ENCODE data around the gene TMEM271. TPM values are rescaled to one million over a fixed set of nuclear protein-coding genes. Genes with fewer than 3 reads are reported as not detected.
A peak's percentile ranks its signal among the peaks of the same experiment; 100 is the strongest.

Gene TMEM271
- total and polyA plus RNA-seq, 4 experiments from 2014 or later, result not detected

DNA sequence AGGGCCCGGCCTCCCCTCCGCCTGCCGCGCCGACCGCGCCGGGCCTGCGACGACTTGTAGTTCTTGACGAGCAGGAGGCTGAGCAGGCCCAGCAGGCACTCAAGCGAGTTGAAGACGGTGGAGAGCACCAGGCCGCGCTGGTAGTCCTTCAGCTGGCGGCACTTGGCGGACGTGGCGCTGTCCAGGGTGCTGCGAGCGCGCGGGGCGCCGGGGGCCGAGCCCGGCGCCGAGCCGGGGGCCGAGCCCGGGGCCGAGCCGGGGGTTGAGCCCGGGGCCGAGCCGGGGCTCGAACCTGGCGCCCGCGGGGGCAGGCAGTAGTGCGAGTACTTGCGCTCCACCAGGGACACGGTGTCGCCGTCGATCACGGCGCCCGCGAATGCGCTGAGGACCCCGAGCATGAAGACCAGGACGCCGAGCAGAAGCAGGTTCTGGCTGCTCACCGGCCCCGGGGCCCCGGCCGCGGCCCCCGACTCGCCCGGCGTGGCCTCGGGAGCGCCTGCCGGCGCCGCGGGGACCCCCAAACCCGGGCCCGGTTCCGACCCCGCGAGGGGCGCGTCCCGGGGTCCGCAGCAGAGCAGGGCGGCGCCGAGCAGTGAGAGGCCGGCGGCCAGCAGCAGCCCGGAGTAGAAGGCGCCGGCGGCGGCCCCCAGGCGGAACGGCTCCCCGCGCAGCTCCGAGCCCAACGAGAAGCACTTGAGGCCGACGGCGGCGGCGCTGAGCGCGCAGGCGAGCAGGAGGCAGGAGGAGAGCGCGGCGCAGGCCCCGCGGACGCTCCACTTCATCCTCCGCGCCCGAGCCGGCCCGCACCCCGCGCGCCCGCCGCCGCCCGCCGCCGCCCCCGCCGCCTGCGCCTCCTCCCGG is 584 bp downstream of the TMEM271 start:
- peak in 1 of 5 donors; percentile 9 for DNase-seq
- peaks cover 18% of the 10 kb centered on the region for H3K27me3 ChIP-seq (ENCODE audit: insufficient read depth, low read length)
- Mint-ChIP-seq H3K4me1 (peaks cover 8 to 22% (median 15%) of the 10 kb centered on the region in 4 donors), H3K36me3 (peaks cover 0 to 4% of the 10 kb centered on the region in 2 donors), H3K27me3 (peaks cover 43 to 44% of the 10 kb centered on the region in 2 donors), H3K27ac (no peak overlapping the region), H3K9me3 (peaks cover 0 to 15% (median 5%) of the 10 kb centered on the region in 8 donors), H3K4me3 (no peak overlapping the region)
- no peak overlapping the region for H3K27ac ChIP-seq (ENCODE audit: low read depth, low read length)
- ChIA-PET CTCF (ENCODE audit: partially characterized antibody) (no interaction called here), POLR2A (ENCODE audit: partially characterized antibody) (no interaction called here)
- H3K9me3 ChIP-seq (ENCODE audit: control insufficient read depth in 1 of 2, low read length in 2 of 2), result no peaks in the 10 kb centered on the region
- H3K4me3 ChIP-seq (ENCODE audit: low read length in 2 of 2), result no peak overlapping the region
- no peaks in the 10 kb centered on the region for H3K4me1 ChIP-seq (ENCODE audit: insufficient read depth, low read length)
- intact Hi-C loops (cut with micrococcal nuclease), result no loop called here
- no peaks in the 10 kb centered on the region for H3K36me3 ChIP-seq (ENCODE audit: insufficient read depth, low read length)

DNA sequence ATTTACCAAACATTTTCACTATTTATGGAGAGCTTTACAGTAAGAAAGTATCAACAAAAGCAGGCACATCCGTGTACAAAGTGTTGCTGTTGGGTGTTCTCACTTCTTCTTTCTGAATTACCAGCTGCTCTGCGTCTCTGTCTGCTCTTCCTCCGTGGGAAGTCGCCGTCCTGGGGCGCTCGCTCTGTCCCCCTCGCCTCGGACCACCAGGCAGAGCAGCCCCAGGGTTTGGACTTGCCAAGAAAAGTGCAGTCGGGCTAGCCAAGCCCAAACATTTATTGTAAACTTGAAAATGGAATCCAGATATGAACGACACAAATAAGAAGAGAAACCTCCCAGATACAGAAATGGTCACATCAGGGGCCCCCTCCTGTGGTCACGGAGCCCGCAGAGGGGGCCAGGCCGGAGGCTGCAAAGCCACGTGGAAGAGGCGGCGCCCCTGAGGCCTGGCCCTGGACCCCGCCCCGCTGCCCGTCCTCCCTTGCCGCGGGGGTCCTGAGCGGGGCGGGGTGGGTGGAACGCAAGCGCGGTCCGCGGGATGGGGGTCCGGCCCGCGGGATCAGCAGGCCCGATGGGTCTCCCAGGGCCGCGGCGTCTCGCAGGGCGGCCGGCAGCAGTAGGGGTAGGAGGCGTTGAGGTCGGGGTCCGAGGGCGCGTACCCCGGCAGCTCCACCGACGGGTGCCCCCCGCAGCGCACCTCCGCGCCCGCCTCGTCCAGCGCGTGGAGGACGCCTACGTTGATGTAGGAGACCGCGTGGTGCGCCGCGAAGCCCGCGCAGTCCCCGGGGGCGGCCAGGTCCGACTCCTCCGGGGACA is 1.5 kb downstream of the TMEM271 start:
- Mint-ChIP-seq H3K4me1 (peaks cover 7 to 22% (median 14%) of the 10 kb centered on the region in 4 donors), H3K36me3 (peaks cover 0 to 4% of the 10 kb centered on the region in 2 donors), H3K27ac (no peak overlapping the region), H3K9me3 (peaks cover 0 to 15% (median 5%) of the 10 kb centered on the region in 8 donors), H3K27me3 (peaks cover 40 to 41% of the 10 kb centered on the region in 2 donors), H3K4me3 (peak overlapping the region in 4 of 8 donors; percentile 7 to 71 (median 38))
- Histone ChIP-seq H3K4me3 (ENCODE audit: low read length in 2 of 2) (no peak overlapping the region), H3K27ac (ENCODE audit: low read depth, low read length) (no peak overlapping the region), H3K36me3 (ENCODE audit: insufficient read depth, low read length) (no peaks in the 10 kb centered on the region), H3K27me3 (ENCODE audit: insufficient read depth, low read length) (peaks cover 18% of the 10 kb centered on the region), H3K9me3 (ENCODE audit: control insufficient read depth in 1 of 2, low read length in 2 of 2) (no peaks in the 10 kb centered on the region), H3K4me1 (ENCODE audit: insufficient read depth, low read length) (no peaks in the 10 kb centered on the region)
- intact Hi-C loops (cut with micrococcal nuclease), result no loop called here
- DNase-seq, result no peak
- ChIA-PET POLR2A (ENCODE audit: partially characterized antibody) (no interaction called here), CTCF (ENCODE audit: partially characterized antibody) (no interaction called here)

DNA sequence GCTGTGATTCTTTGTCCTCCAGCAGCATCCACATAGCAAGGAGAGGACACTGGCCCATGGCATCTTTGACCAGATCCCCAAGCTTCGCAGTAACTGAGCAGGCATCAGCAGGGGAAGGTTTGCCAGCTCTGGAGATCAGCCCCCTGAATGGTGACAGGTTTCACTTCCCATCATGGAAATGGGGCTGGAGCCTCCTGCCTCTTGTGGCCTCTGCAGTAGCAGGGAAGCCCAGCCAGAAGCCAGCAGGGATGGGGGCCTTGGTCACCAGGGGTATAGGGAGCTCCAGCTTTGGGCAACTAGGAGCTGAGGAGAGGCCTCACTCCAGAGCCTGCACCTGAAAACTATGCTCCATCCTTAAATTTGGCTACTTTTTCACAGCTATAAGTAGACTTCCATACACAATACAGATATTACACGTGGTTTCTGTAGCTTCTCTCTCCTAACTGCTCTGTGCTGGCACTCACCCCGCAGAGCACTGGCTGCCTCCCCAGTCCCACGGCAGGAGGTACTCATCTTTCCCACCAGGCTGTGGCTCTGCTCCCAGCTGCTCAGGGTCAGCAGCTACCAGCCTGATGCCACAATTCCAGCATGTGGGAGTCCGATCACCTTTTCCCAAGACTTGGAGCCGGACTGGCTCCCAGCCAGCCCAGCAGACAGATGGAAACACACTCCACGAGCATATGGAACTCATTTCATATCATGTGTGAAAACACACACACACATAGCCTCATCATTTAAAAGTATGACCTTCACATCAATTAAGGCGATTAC is 2.8 kb downstream of the TMEM271 start:
- H3K27ac Mint-ChIP-seq, result no peak overlapping the region
- no peak overlapping the region for H3K27ac ChIP-seq (ENCODE audit: low read depth, low read length)
- DNase-seq, result no peak
- peak overlapping the region in 1 of 8 donors; percentile 22 for H3K4me3 Mint-ChIP-seq
- peaks cover 0 to 4% of the 10 kb centered on the region in 2 donors for H3K36me3 Mint-ChIP-seq
- peaks cover 7 to 22% (median 12%) of the 10 kb centered on the region in 4 donors for H3K4me1 Mint-ChIP-seq
- H3K27me3 ChIP-seq (ENCODE audit: insufficient read depth, low read length), result peaks cover 12% of the 10 kb centered on the region
- peaks cover 35% of the 10 kb centered on the region in 2 donors for H3K27me3 Mint-ChIP-seq
- H3K9me3 Mint-ChIP-seq, result peaks cover 0 to 15% (median 5%) of the 10 kb centered on the region in 8 donors
- H3K4me1 ChIP-seq (ENCODE audit: insufficient read depth, low read length), result no peaks in the 10 kb centered on the region
- H3K36me3 ChIP-seq (ENCODE audit: insufficient read depth, low read length), result no peaks in the 10 kb centered on the region
- ChIA-PET CTCF (ENCODE audit: partially characterized antibody) (no interaction called here), POLR2A (ENCODE audit: partially characterized antibody) (no interaction called here)
- H3K4me3 ChIP-seq (ENCODE audit: low read length in 2 of 2), result no peak overlapping the region
- intact Hi-C loops (cut with micrococcal nuclease), result no loop called here
- H3K9me3 ChIP-seq (ENCODE audit: control insufficient read depth in 1 of 2, low read length in 2 of 2), result no peaks in the 10 kb centered on the region

- peaks cover 29 to 32% of the 10 kb centered on the region in 2 donors for H3K27me3 Mint-ChIP-seq
- DNase-seq, result no peak
- Histone ChIP-seq H3K36me3 (ENCODE audit: insufficient read depth, low read length) (no peaks in the 10 kb centered on the region), H3K4me1 (ENCODE audit: insufficient read depth, low read length) (no peaks in the 10 kb centered on the region), H3K27me3 (ENCODE audit: insufficient read depth, low read length) (peaks cover 5% of the 10 kb centered on the region), H3K27ac (ENCODE audit: low read depth, low read length) (no peak overlapping the region), H3K9me3 (ENCODE audit: control insufficient read depth in 1 of 2, low read length in 2 of 2) (no peaks in the 10 kb centered on the region), H3K4me3 (ENCODE audit: low read length in 2 of 2) (no peak overlapping the region)
- no peak overlapping the region for H3K27ac Mint-ChIP-seq
- peaks cover 4 to 16% (median 7%) of the 10 kb centered on the region in 4 donors for H3K4me1 Mint-ChIP-seq
- ChIA-PET POLR2A (ENCODE audit: partially characterized antibody) (no interaction called here), CTCF (ENCODE audit: partially characterized antibody) (no interaction called here)
- intact Hi-C loops (cut with micrococcal nuclease), result no loop called here
- no peak overlapping the region for H3K4me3 Mint-ChIP-seq
- H3K36me3 Mint-ChIP-seq, result peaks cover 0 to 4% of the 10 kb centered on the region in 2 donors
- peaks cover 0 to 15% (median 5%) of the 10 kb centered on the region in 8 donors for H3K9me3 Mint-ChIP-seq
Observed at GRCh38 chr4:572594-572993, 3.5 kb downstream of the TMEM271 start.

DNA sequence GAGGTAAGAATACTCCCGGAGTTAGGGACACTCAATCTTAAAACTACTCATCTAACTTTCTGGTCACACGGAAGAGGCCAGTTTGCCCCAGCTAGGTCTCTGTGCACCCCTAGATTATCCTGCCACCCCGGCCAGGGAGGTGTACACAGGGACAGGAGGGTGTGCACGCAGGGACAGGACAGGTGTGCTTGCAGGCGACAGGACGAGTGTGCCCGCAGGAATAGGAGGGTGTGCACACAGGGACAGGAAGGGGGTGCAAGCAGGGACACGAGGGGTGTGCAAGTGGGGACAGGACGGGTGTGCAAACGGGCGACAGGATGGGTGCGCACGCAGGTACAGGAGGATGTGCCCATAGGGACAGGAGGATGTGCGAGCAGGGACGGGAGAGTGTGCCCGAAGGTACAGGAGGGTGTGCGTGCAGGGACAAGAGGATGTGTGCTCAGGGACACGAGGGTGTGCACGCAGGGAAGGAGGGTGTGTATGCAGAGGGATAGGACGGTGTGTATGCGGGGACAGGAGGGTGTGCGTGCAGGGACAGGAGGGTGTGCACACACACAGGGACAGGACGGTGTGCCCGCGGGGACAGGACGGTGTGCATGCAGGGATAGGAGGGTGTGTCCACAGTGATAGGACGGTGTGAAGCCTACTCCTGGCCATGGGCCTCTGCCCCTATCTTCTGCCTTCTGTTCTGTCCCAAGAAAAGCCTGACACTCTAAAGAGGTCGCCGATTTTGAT is 4.1 kb downstream of the TMEM271 start:
- no peak for DNase-seq
- Histone ChIP-seq H3K27ac (ENCODE audit: low read depth, low read length) (no peak overlapping the region), H3K9me3 (ENCODE audit: control insufficient read depth in 1 of 2, low read length in 2 of 2) (no peaks in the 10 kb centered on the region), H3K36me3 (ENCODE audit: insufficient read depth, low read length) (no peaks in the 10 kb centered on the region), H3K27me3 (ENCODE audit: insufficient read depth, low read length) (peaks cover 5% of the 10 kb centered on the region), H3K4me1 (ENCODE audit: insufficient read depth, low read length) (no peaks in the 10 kb centered on the region), H3K4me3 (ENCODE audit: low read length in 2 of 2) (no peak overlapping the region)
- Mint-ChIP-seq H3K4me3 (no peak overlapping the region), H3K36me3 (peaks cover 0 to 4% of the 10 kb centered on the region in 2 donors), H3K27ac (peak overlapping the region in 1 of 7 donors; percentile 73), H3K4me1 (peaks cover 1 to 14% (median 4%) of the 10 kb centered on the region in 4 donors), H3K27me3 (peaks cover 27 to 30% of the 10 kb centered on the region in 2 donors), H3K9me3 (peaks cover 0 to 15% (median 5%) of the 10 kb centered on the region in 8 donors)
- ChIA-PET POLR2A (ENCODE audit: partially characterized antibody) (no interaction called here), CTCF (ENCODE audit: partially characterized antibody) (no interaction called here)
- intact Hi-C loops (cut with micrococcal nuclease), result no loop called here

- Mint-ChIP-seq H3K4me3 (no peak overlapping the region), H3K9me3 (peaks cover 0 to 15% (median 5%) of the 10 kb centered on the region in 8 donors), H3K27ac (no peak overlapping the region), H3K4me1 (peaks cover 0 to 11% (median 3%) of the 10 kb centered on the region in 4 donors), H3K36me3 (peaks cover 0 to 4% of the 10 kb centered on the region in 2 donors), H3K27me3 (peaks cover 25 to 28% of the 10 kb centered on the region in 2 donors)
- Histone ChIP-seq H3K27ac (ENCODE audit: low read depth, low read length) (no peak overlapping the region), H3K4me3 (ENCODE audit: low read length in 2 of 2) (no peak overlapping the region), H3K9me3 (ENCODE audit: control insufficient read depth in 1 of 2, low read length in 2 of 2) (no peaks in the 10 kb centered on the region), H3K27me3 (ENCODE audit: insufficient read depth, low read length) (peaks cover 5% of the 10 kb centered on the region), H3K36me3 (ENCODE audit: insufficient read depth, low read length) (no peaks in the 10 kb centered on the region), H3K4me1 (ENCODE audit: insufficient read depth, low read length) (no peaks in the 10 kb centered on the region)
- ChIA-PET CTCF (ENCODE audit: partially characterized antibody) (no interaction called here), POLR2A (ENCODE audit: partially characterized antibody) (no interaction called here)
- DNase-seq, result no peak
- intact Hi-C loops (cut with micrococcal nuclease), result no loop called here
Observed at GRCh38 chr4:570754-571153, 5.3 kb downstream of the TMEM271 start.
